HL-60 (cell line): ENCODE data around the gene PSMD1.

ENCODE experiments used
- SPI1 ChIP-seq: IDR thresholded peaks from 2 replicates; pipeline ENCODE4 v1.6.1; 2012; ENCODE audit warnings: low read depth, mild to moderate bottlenecking, borderline replicate concordance
- TF ChIP-seq, protein P1 (sequence below): IDR thresholded peaks from one replicate; pipeline ENCODE4 v1.5.1; 2011; ENCODE audit warnings: low read length, control low read depth, inconsistent platforms; ENCODE audit not compliant: insufficient read depth

DNA sequence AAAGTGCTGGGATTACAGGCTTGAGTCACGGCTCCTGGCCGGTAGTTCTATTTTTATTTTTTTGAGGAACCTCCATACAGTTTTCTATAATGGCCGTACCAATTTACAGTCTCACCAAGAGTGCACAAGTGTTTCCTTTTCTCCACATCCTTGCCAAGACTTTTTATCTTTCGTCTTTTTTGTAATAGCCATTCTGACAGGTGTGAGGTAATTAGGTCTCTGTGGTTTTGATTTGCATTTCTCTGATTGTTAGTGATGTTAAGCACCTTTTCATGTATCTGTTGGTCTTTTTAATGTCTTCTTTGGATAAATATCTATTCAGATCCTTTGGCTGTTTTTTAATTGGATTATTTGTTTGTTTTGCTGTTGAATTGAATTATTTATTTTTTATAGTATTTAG, 151.1 kb downstream of the PSMD1 start:
- TF ChIP-seq, protein P1, sequence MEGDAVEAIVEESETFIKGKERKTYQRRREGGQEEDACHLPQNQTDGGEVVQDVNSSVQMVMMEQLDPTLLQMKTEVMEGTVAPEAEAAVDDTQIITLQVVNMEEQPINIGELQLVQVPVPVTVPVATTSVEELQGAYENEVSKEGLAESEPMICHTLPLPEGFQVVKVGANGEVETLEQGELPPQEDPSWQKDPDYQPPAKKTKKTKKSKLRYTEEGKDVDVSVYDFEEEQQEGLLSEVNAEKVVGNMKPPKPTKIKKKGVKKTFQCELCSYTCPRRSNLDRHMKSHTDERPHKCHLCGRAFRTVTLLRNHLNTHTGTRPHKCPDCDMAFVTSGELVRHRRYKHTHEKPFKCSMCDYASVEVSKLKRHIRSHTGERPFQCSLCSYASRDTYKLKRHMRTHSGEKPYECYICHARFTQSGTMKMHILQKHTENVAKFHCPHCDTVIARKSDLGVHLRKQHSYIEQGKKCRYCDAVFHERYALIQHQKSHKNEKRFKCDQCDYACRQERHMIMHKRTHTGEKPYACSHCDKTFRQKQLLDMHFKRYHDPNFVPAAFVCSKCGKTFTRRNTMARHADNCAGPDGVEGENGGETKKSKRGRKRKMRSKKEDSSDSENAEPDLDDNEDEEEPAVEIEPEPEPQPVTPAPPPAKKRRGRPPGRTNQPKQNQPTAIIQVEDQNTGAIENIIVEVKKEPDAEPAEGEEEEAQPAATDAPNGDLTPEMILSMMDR = no peak
- no peak for TF ChIP-seq SPI1
